T47D (cell line): ENCODE data around the gene HYAL1.

Experiments
- DNase-seq, 2 experiments: peaks; one replicate each; pipeline versions ENCODE4 v3.0.0 to v3.0.0-alpha.2; 2011 to 2012; ENCODE audit warnings: low read depth in 1 of 2, low spot score in 1 of 2
- JUND ChIP-seq: IDR thresholded peaks from 2 replicates; pipeline ENCODE4 v1.6.1; 2012; ENCODE audit warnings: low read depth
- in situ Hi-C: cut with HindIII; loops from 2 replicates; pipeline ENCODE4 v1.10.0; 2016; ENCODE audit warnings: low sequenced_read_pairs, low pct_unique_long_range_greater_than_20kb

Gene HYAL1

DNA sequence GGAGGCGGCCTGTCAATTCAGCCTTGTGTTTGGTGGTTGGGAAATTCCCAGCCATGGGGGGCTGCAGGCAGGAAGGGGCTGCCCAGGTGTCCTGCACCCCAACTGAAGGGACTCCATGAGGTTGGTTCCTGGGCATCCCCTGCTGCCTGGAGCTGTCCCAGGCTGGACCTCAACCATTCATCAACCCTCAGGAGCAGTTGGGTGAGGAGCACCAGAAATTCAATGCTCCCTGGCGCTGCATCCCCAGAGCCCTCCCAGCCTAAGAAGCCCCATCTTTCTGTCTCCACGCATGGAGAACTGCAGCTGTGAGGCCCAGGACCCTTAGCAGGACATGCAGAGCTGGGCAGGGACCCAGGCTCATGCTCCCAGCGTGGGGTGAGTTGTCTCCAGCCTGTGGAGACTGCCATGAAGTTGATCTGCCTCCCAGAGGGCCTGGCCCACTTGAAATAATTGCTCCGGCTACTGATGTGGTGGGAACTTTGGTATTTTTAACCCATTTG lies 42.4 kb downstream of the HYAL1 start:
- no peak for TF ChIP-seq JUND
- in situ Hi-C loops, result no loop called here
- no peak for DNase-seq

DNA sequence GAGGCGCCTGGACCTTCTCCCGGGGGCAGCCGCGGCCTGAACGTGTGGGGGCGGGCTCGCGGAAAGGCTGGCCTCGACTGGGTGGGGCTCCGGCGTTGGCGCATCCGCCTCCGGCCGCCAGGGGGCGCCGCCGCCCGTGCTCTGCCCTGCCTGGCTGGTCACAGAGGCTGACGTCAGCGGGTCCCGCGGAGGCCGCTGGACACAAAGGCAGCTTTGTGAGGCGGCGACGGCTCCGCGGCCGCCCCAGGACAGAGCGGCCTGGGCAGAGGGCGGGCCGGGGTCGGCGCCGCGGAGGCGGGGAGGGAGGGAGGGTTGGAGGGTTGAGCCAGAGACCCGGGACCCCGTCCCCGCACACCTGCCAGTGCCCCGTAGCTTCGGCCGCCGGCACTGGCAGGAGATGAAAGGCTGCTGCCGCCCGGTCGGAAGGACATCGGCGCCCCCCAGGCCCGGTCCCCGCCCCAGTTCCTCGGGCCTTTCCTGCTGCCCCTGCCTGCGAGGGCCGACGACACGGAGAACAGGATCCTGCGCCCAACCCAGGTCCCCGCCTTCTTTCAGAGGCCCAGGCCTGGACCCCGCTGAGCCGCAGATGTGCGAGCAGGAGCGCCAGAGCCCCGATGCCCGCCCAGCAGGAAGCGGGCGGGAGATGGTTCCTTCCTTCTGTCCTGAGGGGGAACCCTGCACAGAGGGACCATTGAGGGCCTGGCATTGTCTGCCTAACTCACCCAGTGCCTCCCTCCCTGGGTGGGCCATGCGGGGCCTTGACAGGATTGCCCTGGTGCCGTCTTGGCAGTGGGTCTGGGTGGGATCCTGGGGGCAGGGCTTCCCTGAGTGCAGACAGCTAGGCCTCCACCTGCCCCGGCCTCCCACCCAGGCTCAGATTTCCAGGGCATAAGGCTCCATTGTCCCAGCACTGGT lies 43.1 kb downstream of the HYAL1 start:
- DNase-seq, result peak; percentile 87 to 88
- in situ Hi-C loops, result no loop called here
- no peak for TF ChIP-seq JUND

DNA sequence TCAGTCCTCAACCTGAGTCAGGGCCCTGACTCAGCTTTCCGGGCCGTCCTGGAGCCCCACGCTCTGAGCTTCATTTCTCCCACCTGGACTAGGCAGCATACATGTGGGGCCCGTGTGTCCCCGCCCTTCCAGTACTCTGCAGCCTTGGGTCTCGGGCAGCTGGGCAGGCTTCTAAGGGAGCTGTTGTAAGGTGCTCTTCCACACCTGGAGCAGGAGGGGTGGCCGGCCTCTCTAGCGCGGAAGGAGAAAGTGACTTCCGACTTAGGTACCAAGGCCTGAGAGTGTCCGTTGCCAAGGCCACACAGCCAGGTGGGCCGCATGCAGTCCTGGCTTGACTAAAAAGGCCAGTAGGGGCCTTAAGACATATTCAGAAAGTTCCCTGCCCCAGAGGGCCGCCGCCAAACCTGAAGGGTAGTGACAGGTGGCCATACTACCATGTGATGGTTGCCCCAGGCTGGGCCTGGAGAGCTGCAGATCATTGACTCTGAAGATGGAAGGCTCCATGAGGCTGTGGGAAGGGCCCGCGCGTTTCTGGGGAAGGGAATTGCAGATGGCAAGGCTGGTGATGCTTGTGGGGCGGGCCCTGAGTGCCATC lies 43.8 kb downstream of the HYAL1 start:
- TF ChIP-seq JUND, result no peak
- in situ Hi-C loops, result no loop called here
- DNase-seq, result no peak

DNA sequence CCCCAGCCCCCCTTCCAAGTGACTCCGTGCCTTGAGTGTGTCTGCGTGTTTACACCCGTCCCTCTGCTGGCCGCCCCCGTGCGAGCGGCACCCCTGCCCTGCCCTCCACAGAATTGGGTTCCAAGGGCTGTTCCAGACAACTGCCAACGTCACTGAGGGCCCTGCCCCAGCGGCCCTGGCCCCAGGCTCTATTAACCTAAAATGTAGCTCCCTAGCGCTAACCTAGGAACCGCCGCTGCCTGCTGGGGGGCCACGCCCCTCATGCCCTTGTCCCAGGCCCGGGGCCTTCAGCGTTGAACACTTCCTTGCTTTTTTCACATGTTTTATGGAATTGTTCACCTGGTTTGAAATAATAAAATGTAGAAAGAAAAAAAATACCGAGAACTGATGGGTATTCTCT lies 44.4 kb downstream of the HYAL1 start:
- no peak for TF ChIP-seq JUND
- in situ Hi-C loops, result no loop called here
- DNase-seq, result no peak

DNA sequence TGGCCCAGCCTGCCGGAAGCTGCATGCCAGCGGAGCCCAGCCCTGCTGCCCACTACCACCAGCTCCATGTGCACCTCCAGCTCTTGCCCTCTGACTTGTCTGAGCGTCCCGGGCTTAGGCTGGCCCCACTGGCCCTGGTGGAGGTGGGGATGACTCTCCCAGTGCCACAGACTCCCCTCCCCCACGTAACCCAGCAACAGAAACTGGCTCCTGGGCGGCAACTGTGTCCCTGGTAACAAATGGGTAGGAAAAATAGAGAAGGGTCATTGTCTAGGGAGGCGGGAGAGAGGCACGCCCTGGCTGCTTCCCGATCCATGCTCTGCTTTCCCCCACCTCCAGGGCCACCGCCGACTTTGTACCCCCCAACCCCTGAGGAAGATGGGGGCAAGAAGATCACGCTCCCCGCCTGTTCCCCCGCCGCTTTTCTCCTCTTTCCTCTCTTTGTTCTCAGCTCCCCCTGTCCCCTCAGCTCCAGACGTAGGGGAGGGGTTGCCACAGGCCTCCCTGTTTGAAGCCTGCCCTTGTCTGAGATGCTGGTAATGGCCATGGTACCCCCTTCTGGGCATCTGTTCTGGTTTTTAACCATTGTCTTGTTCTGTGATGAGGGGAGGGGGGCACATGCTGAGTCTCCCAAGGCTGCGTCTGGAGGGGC lies 45.2 kb downstream of the HYAL1 start:
- no peak for TF ChIP-seq JUND
- in situ Hi-C loops, result no loop called here
- DNase-seq, result no peak

DNA sequence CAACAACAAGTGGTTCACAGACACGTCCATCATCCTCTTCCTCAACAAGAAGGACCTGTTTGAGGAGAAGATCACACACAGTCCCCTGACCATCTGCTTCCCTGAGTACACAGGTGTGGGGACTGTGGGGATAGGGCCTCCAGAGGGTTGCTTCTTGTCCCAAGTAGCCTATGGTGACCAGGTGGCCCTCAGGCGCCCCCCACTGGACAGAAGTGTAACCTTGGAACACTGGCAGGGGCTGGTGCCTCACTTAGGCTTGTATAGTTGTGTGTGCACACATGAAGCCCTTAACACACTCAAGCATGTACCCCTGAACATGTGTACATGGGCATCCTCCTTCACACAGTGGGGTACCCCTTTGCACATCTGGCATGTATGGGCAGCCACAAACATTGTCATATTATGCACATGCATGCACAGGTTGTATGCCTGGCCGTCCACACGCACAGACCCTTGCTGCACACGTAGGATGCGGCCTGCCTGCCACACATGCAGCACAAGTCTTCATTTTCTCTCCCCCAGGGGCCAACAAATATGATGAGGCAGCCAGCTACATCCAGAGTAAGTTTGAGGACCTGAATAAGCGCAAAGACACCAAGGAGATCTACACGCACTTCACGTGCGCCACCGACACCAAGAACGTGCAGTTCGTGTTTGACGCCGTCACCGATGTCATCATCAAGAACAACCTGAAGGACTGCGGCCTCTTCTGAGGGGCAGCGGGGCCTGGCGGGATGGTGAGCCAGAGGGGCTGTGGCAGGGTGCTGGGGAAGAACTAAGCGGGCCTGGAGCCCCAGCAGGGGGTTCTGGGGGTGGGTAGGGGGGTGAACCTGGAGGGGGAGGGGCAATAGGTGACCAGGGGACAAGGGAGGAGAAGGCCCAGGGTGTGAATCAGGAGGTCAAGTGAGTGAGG lies 46.1 kb downstream of the HYAL1 start:
- peak in 1 of 2 experiments; percentile 72 for DNase-seq
- in situ Hi-C loops, result no loop called here
- no peak for TF ChIP-seq JUND

DNA sequence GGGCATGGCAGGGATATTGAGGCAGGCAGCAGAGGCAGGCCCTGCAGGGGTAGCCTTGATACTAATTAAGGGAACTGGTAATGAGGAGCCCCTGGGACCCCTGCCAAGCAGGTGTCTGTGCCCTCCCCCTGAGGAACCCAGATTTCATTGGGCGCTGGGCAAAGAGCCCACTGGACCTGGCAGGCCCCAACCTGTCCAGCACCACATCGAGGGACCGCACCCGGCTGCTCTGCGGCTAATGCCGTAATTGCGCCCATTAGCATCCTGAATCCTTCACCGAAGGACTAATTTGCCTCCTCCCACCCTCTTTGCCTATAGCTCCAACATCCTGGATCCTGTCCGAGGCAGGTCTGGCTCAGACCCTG lies 48.1 kb downstream of the HYAL1 start:
- DNase-seq, result no peak
- in situ Hi-C loops, result no loop called here
- no peak for TF ChIP-seq JUND

DNA sequence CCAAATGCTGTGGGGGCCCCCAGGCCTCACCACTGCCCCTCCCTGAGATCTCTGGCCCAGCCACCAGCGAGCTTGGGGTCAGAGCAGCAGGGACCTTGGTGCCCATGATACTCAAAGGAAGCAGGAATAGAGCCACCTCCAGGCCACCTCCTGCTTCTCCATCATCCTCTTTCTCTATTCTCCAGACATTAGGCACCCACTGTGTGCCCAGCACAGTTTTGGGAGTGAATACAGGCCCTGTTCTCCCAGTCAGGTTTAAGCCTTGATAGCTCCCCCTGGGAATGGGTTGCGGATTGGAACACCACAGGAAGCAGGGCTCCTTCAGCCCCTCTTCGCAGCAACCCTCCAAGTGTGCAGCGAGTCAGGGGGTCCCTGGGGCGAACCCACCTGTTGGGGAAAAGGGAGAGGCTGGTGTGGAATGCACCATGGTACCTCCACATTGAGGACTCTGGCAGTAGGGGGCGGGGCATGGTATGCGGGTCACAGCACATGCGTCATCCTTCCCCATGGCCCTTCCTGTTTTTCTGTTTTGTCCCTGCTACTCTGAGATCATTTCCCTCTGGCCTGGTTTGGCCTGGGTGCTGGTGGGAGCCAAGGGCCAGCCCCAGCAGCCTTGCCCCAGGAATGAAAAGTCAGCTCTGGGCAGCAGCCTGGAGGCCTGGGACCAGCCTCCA lies 48.7 kb downstream of the HYAL1 start:
- no peak for DNase-seq
- in situ Hi-C loops, result no loop called here
- no peak for TF ChIP-seq JUND

DNA sequence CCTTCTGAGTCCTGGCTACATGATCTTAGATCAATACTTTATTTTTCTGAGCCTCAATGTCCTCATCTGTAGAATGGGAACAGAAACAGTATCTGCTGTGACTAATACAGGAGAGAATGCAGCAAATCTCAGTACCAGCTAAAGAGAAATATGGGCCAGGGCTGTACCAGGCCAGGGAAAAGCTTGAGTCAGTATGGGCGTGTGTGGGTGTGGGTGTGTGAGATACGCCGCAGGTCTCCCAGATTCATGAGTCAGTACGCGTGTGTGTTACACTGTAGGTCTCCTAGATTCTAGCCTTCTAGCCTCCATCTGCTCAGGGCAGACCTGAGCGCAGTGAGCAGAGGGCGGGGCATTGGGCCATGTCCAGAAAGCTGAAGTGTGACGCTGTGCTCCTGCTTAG lies 52.2 kb downstream of the HYAL1 start:
- in situ Hi-C loops, result no loop called here
- no peak for TF ChIP-seq JUND
- DNase-seq, result no peak

DNA sequence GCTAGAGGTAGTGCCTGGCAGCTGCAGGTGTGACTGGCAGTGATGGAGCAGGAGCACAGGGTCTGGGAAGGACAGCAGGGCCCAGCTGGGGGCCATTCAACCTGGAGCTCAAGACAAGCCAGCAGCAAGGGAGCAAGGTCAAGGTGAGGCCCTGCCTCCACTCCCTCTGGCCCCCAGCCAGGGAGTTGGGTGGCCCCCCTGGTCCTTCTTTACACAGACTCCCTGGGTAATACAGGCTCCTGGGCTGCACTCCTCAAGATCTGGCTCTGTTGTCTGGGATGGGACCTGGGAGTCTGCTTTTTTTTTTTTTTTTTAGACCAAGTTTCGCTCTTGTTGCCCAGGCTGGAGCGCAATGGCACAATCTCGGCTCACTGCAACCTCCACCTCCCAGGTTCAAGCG lies 52.9 kb downstream of the HYAL1 start:
- no peak for TF ChIP-seq JUND
- no peak for DNase-seq
- in situ Hi-C loops, result no loop called here
